NOMO-1 treated with dmso at 0.1 percent for 144 hours (cell line): ENCODE data around the gene ALPP.
"Not testable (repeated sequence)": the region's sequence is repeated elsewhere in the genome, so short reads cannot be mapped to it uniquely, and the experiment has no call there.

Experiments
- DNase-seq: peaks from one replicate; lab custom pipeline; 2025; ENCODE audit not compliant: unreplicated experiment; lab: John Stamatoyannopoulos, UW

Gene ALPP

GRCh38 chr2:232400256-232401015, 21.9 kb downstream of the ALPP start:
- no peak for DNase-seq

- no peak for DNase-seq
Observed at GRCh38 chr2:232402518-232402917, 24.0 kb downstream of the ALPP start.

DNA sequence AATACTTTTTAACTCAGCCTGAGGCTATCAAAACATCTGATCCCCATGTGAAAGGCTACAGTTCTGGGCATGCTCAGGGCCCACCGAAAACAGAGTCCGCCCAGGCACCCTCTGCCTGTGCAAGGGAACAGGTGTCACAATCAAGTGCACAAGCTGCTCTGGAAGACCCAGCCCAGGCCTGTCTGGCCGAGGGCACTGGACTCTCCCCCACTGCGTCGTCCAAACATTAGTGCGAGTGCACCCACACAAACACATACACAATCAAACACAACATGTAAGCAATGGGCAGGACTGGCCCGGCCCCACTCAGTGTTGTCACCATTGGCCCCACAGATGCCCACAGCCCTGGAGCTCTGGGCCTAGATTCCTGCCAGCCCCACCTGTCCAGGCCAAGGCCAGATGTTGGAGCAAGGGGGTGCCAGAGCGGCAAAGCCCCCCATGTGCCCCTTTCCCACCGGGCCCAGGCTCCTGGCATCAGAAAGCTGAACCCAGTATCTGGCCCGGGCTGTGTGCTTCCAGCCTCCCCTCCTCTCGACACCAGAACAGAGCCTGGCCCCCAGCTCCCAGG, 27.5 kb downstream of the ALPP start:
- DNase-seq = no peak

DNA sequence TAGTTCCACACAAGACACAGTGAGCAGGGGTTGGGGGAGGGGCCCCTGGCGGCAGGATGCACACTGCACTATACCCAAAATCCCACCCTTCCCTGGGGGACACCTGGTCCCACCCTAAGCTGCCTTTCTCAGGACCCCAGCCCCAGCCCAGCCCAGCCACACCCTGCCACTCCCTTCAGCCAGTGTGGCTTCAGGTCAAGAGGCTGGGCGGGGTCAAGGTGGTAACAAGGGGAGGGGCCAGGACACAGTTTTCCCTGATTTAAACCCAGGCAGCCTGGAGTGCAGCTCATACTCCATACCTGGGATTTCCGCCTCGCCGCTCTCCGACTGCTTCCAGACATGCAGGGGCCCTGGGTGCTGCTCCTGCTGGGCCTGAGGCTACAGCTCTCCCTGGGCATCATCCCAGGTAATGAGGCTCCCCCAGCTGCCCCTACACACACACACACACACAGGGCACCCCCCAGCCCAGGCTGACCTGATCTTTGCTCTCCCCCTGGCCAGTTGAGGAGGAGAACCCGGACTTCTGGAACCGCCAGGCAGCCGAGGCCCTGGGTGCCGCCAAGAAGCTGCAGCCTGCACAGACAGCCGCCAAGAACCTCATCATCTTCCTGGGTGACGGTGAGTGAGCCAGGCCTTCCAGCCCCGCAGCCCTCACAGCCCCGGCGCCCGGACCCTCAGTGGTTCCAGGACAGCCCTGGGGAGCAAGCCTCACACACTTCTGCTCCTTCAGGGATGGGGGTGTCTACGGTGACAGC, 28.2 kb downstream of the ALPP start, which contains the start of gene ALPG:
Gene ALPG (plus strand): TSS at position 289 of the 755 bp plus-strand sequence. CDS start 51 bp downstream, at position 340.
- no peak for DNase-seq

- not testable (repeated sequence) for DNase-seq
Observed at GRCh38 chr2:232407428-232408150, 29.0 kb downstream of the ALPP start.

GRCh38 chr2:232408269-232408668, 29.7 kb downstream of the ALPP start:
- DNase-seq = not testable (repeated sequence)

DNA sequence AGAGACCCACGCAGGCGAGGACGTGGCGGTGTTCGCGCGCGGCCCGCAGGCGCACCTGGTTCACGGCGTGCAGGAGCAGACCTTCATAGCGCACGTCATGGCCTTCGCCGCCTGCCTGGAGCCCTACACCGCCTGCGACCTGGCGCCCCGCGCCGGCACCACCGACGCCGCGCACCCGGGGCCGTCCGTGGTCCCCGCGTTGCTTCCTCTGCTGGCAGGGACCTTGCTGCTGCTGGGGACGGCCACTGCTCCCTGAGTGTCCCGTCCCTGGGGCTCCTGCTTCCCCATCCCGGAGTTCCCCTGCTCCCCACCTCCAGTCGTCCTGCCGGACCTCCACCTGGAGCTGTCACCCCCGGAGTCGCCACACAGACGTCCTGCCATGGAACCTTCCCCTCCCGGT, 31.1 kb downstream of the ALPP start:
- not testable (repeated sequence) for DNase-seq

- no peak for DNase-seq
Observed at GRCh38 chr2:232410238-232410900, 31.8 kb downstream of the ALPP start.

DNA sequence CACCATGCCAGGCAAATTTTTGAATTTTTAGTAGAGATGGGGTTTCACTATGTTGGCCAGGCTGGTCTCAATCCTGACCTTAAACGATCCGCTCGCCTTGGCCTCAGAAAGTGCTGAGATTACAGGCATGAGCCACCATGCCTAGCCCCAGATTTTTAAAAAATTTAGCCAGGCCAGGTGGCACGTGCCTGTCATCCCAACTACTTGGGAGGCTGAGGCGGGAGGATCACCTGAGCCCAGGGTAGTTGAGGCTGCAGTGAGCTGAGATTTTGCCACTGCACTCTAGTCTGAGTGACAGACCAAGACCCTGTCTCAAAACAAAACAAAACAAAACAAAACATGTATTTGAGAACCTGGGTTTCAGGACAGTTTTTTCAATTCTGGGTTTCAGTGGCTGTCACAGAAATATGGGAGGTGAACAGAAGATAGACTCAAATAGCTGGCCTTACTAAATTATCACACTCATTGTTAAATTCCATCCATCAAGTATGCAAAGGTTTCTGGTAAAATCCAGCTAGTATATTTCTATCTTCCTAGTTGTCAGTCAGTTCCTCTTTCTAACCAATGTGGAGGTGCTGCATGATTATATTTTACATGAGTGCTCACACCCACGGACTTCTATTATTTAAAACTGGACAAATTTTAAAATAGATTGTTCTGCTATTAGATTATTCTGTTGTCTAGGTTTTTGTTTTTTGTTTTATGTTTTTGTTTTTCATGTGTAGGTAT, 33.5 kb downstream of the ALPP start:
- no peak for DNase-seq

DNA sequence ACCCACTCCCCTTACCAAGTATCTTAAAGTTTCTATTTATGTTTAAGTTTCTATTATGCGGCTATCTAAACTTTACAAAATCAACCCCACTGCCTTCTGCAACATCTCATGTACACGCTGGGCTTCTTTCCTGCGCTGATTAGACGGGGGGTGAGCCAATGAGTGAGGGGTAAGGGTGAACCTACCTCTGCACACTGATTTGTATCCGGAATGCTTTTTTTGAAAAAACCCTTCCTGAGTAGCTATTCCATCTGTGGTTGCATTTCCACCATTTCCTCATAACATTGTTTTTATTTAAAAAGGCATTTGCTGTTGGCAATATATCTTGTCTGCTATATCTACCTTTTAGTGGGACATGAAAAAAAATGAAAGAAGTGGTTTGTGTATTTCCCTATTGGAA, 34.4 kb downstream of the ALPP start:
- DNase-seq = no peak

- DNase-seq = no peak
Observed at GRCh38 chr2:232415138-232415690, 36.7 kb downstream of the ALPP start.

DNA sequence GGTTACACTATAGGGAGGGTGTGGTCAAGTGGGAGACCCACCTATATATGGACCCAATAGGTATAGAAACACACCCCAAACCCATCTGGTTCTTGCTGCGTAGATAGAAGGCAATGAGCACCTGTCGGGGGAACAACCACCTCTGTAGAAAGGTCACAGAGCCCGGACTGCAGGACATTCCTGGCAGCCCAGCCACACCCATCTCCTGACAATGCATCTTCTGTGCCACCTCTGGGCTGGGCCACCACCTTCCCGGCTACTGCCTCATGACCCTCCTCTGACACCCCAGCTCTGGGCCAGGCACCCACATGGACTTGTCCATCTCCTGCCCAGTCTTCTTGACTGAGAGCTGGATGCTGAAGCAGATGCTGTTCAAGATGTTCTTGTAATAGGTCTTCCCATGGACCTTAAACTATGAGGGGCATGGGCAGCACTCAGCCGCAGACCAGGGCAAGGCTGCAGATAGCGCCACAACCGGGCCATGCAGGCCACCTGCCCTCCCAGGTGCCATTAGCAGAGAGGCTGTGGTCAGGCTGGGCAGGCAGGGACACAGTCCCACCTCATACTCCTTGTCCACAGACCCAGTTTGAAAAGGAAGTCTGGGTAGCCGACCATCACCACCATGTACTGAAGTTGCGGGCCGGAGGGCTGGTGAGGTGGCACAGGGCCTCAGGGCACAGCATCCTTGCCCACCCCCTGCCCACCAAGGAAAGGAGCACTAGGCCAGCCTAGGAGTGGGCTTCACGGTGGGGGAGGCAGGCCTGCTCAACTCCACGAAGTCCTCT, 37.4 kb downstream of the ALPP start:
- DNase-seq = no peak

DNA sequence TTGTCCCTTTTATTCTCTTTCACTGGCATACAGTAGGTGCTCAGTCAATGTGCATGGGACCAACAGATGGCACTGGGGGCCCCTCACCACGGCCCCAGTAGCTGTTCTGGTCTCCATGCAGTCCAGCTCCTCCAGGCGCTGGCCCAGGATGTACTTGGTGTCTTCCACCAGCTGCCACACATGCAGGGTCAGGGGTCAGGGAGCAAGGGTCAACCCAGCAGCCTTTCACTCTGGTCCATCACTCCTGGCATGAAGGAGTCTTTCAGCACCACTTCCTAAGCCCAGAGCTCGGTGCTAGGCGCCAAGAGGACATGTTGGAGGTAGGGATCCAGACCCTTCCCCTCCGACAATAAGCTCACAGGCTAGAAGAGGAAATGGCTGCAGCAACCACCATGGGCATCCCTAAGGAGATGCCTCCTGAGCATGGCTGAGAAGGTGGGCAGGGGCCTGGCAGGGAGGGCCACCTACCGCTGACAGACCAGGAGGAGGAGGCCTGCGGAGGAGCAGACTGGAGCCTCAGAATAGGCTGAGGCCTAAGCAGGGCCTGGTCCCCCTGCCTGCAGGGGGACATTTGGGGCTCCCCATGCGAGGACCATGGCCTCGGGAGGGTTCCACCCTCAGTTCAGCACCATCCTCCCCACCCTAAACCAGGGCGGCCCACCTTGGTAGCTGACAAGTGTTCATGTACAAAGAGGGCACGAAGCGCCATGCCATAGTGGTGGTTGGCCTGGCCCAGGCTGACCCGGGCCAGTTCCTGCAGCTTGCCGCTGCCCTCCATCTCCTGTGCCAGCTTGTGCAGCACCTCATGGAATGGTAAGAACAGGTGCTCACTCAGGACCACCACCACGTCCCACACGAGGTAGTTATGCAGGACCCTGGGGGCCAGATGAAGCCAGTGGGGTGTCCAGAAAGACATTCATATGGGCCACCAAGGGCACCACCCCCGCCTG, 38.2 kb downstream of the ALPP start:
- no peak for DNase-seq

DNA sequence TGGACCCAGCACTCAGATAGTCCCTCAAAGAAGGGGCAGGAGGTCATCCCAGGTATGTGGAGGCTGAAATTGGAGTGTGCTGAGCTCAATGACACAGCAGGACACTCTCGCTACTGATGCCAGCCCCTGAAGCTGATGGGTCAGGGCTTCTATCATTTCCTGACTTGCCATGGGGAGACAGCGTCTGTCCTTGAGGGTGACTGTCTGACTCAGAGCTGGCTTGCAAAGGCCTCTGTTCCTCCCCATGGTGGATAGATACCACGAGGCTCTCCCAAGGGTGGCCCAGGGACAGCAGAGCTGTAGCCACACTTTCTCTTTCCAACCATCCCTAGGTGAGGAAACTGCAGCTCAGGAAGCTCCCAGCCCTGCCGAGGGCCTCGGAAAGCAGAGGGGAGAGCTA, 38.9 kb downstream of the ALPP start:
- DNase-seq = no peak

DNA sequence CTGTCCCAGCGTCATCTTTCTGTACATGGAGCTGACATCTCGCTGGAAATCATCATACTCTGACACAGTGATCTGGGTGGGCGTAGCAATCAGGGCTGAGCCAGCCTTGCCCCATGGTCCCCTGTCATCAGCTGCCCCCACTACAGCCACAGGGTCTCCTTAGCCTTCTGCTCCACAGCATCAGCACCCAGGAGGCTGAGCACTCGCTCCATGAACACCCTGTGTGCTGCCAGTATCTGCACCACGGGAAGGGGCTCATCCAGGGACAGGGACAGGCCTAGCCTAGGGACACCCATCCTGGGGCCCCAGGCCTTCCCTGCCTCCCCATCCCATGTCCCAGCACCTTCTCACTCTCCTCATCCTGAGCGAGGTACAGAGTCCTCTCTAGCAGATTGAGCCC, 39.5 kb downstream of the ALPP start:
- no peak for DNase-seq

DNA sequence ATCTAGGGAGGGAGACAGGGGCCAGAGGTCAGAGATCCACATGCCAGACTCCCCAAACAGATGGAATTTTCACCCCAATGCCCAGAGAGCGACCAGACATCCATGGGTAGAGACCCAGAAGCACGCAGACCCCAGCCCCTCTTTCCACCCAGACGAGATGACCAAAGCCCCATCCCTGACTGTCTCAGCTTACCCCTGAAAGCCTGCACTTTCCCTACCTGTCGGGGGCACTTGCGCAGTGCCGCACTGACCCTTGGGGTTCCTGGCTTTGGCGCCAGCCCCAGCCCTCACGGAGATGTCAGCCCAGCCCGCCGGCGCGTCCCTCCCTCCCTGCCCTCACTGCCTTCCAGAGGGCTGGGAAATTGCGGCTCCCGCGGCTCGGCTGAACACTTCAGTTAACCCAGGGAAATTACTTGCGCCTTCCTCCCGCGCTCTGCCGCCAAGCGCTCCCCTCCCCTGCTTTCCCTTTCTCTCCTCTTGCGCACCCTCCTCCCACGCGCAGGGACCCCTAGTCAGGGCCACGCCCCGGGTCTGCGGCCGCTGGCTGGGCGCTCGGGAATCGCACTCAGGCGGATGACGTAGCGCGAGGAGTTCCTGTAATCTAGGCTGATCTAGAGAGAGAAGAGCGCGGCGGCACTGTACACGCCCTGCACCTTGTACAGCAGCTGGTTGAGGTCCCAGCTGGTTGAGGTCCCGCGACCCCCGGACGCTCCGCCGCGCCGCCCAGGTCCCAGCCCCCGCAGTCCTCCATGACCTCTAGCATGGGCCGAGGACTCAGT, 40.1 kb downstream of the ALPP start:
- no peak for DNase-seq
